Activated CD8-positive, alpha-beta memory T cell treated with anti-CD3 and anti-CD28 coated beads, Interleukin-2, amount 10 ng/mL, durations not matched to agents 7 days and 5 days (primary cell): ENCODE measurements around the gene RPS6KA1. TPM values are rescaled to one million over a fixed set of nuclear protein-coding genes. Genes with fewer than 3 reads are reported as not detected.
"Not testable (repeated sequence)": the region's sequence is repeated elsewhere in the genome, so short reads cannot be mapped to it uniquely, and the experiment has no call there.

ENCODE experiments used
- ATAC-seq: fragments of 150-1000 bp; cut with Tn5 transposase; one replicate; pipeline ENCODE4 v1.10.0; 2021; ENCODE audit warnings: moderate library complexity
- CTCF ChIA-PET: fragments of 350-600 bp; sonication (Branson Sonifier 250); formaldehyde crosslinking; loops from one replicate; lab custom pipeline; 2021; ENCODE audit warnings: antibody characterized with exemption; lab: Charles Lee
- DNase-seq: peaks from one replicate; pipeline ENCODE4 v3.0.0-alpha.2; 2020
- H3K27ac Mint-ChIP-seq: one replicate; pipeline ENCODE4 v1.8.0; 2021; ENCODE audit warnings: mild to moderate bottlenecking, mixed read lengths
- H3K27me3 Mint-ChIP-seq: one replicate; pipeline ENCODE4 v1.8.0; 2021; ENCODE audit warnings: mixed read lengths
- H3K36me3 Mint-ChIP-seq: one replicate; pipeline ENCODE4 v1.8.0; 2021; ENCODE audit warnings: mild to moderate bottlenecking, mixed read lengths
- H3K4me1 Mint-ChIP-seq: one replicate; pipeline ENCODE4 v1.8.0; 2021; ENCODE audit warnings: mixed read lengths
- H3K4me3 Mint-ChIP-seq: one replicate; pipeline ENCODE4 v1.8.0; 2021; ENCODE audit warnings: mild to moderate bottlenecking, moderate library complexity, mixed read lengths
- H3K9me3 Mint-ChIP-seq: one replicate; pipeline ENCODE4 v1.8.0; 2022; ENCODE audit warnings: low read depth, mixed read lengths
- total RNA-seq, 2 experiments: library from RNA; stranded (reverse); gene quantifications; one replicate each; pipeline ENCODE4 v1.2.3, GENCODE V29; 2021

Gene RPS6KA1
- total RNA-seq, 2 experiments from 2014 or later, result 158 to 181 TPM

DNA sequence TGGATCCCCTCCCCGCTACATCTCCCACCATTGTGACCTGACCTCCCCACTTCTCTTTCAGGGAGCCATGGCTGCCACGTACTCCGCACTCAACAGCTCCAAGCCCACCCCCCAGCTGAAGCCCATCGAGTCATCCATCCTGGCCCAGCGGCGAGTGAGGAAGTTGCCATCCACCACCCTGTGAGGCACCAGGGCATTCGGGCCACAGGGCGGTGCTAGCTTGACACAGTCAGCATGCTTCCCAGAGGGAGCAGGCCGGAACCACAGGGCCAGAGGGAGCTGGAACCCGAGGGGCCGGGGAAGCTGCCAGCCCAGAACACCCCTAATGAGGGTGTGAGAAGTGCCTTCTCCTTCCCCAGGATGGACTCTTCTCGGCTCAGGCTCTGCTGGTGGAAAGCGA lies 44.5 kb downstream of the RPS6KA1 start:
- CTCF ChIA-PET, result no interaction called here
- DNase-seq (no peak), ATAC-seq (no peak)
- no peak overlapping the region for H3K27ac Mint-ChIP-seq
- peaks cover 48% of the 10 kb centered on the region for H3K36me3 Mint-ChIP-seq
- peaks cover 51% of the 10 kb centered on the region for H3K4me1 Mint-ChIP-seq
- H3K4me3 Mint-ChIP-seq, result no peak overlapping the region
- no peaks in the 10 kb centered on the region for H3K9me3 Mint-ChIP-seq
- no peaks in the 10 kb centered on the region for H3K27me3 Mint-ChIP-seq

- CTCF ChIA-PET, result interaction anchor here (2.4 kb wide), 1 partner anchor 36 kb away, joined by 8 read pairs; no protein-coding TSS in a partner anchor
- no peaks in the 10 kb centered on the region for H3K27me3 Mint-ChIP-seq
- peaks cover 40% of the 10 kb centered on the region for H3K36me3 Mint-ChIP-seq
- ATAC-seq (no peak), DNase-seq (no peak)
- H3K4me3 Mint-ChIP-seq, result no peak overlapping the region
- no peak overlapping the region for H3K27ac Mint-ChIP-seq
- H3K9me3 Mint-ChIP-seq, result no peaks in the 10 kb centered on the region
- peaks cover 49% of the 10 kb centered on the region for H3K4me1 Mint-ChIP-seq
Observed at GRCh38 chr1:26574719-26575251, 45.2 kb downstream of the RPS6KA1 start.

- Mint-ChIP-seq H3K36me3 (peaks cover 36% of the 10 kb centered on the region), H3K27me3 (no peaks in the 10 kb centered on the region), H3K4me3 (no peak overlapping the region), H3K27ac (no peak overlapping the region), H3K4me1 (peaks cover 49% of the 10 kb centered on the region), H3K9me3 (no peaks in the 10 kb centered on the region)
- no peak for ATAC-seq
- CTCF ChIA-PET, result interaction anchor here (2.4 kb wide), 1 partner anchor 37 kb away, joined by 8 read pairs; no protein-coding TSS in a partner anchor
- DNase-seq, result no peak
Observed at GRCh38 chr1:26575348-26575747, 45.8 kb downstream of the RPS6KA1 start.

DNA sequence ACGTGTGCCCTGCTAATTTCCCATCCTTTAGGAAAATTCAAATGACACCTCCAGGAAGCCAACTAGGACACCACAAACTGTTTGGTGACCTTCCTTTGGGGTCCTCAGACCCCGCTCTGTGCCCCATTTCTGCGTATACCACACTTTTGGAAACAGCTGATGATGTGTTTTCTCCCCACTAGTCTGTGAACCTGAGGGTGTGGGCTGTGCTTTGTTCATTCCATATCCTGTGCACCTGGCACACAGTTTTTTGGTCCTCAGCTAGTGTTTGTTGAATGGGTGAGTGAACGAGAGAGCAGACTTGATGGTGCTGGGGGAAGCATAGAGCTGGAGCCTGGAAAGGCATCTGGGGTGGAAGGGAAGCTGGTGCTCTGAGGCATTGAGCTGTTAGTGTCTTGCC lies 48.6 kb downstream of the RPS6KA1 start:
- H3K9me3 Mint-ChIP-seq, result no peaks in the 10 kb centered on the region
- H3K4me1 Mint-ChIP-seq, result peaks cover 59% of the 10 kb centered on the region
- no peaks in the 10 kb centered on the region for H3K27me3 Mint-ChIP-seq
- H3K4me3 Mint-ChIP-seq, result no peak overlapping the region
- CTCF ChIA-PET, result interaction anchor here (0.8 to 1.7 kb wide), 6 partner anchors 16 to 309 kb away, joined by 3 to 4 read pairs (median 3); no protein-coding TSS in a partner anchor
- H3K27ac Mint-ChIP-seq, result no peak overlapping the region
- ATAC-seq, result no peak
- no peak for DNase-seq
- peaks cover 18% of the 10 kb centered on the region for H3K36me3 Mint-ChIP-seq

DNA sequence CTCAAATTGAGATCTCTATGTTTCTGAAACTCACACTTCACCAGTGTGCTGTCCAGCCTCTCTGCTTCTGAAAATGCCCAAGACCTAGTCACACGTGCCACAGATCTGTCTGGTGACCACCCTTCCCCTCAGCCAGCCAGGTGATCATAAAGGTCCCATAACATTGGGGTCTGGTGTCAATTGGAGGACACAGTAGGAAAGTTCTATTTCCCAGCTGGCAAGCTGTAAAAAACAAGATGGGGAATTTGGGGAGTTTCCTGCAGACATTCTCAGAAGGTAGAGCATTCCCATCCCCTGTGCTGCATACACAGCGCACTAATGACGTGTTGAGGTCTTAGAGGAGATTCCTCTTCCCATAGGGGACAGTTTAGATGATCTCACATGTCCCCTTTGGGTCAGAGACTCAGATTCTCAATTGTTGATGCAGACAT lies 50.1 kb downstream of the RPS6KA1 start:
- Mint-ChIP-seq H3K9me3 (no peaks in the 10 kb centered on the region), H3K4me1 (peaks cover 57% of the 10 kb centered on the region), H3K4me3 (no peak overlapping the region), H3K27ac (no peak overlapping the region), H3K36me3 (peaks cover 9% of the 10 kb centered on the region), H3K27me3 (no peaks in the 10 kb centered on the region)
- CTCF ChIA-PET, result interaction anchor here (0.6 to 1.7 kb wide), 3 partner anchors 11 to 244 kb away, joined by 3 to 4 read pairs (median 3); no protein-coding TSS in a partner anchor
- no peak for DNase-seq
- no peak for ATAC-seq

GRCh38 chr1:26580116-26580515 lies 50.6 kb downstream of the RPS6KA1 start:
- Mint-ChIP-seq H3K36me3 (peaks cover 6% of the 10 kb centered on the region), H3K9me3 (no peaks in the 10 kb centered on the region), H3K27ac (no peak overlapping the region), H3K4me3 (no peak overlapping the region), H3K27me3 (no peaks in the 10 kb centered on the region), H3K4me1 (peaks cover 53% of the 10 kb centered on the region)
- CTCF ChIA-PET, result interaction anchor here (0.6 to 0.8 kb wide), 3 partner anchors 40 to 244 kb away, joined by 3 read pairs; no protein-coding TSS in a partner anchor
- ATAC-seq (no peak), DNase-seq (no peak)

- CTCF ChIA-PET, result interaction anchor here (1.1 kb wide), 1 partner anchor 21 kb away, joined by 5 read pairs; no protein-coding TSS in a partner anchor
- no peaks in the 10 kb centered on the region for H3K27me3 Mint-ChIP-seq
- no peaks in the 10 kb centered on the region for H3K9me3 Mint-ChIP-seq
- DNase-seq (no peak), ATAC-seq (no peak)
- peak overlapping the region; percentile 34 for H3K27ac Mint-ChIP-seq
- no peak overlapping the region for H3K4me3 Mint-ChIP-seq
- H3K36me3 Mint-ChIP-seq, result peaks cover under 1% of the 10 kb centered on the region
- H3K4me1 Mint-ChIP-seq, result peaks cover 45% of the 10 kb centered on the region
Observed at GRCh38 chr1:26581287-26581651, 51.7 kb downstream of the RPS6KA1 start.

DNA sequence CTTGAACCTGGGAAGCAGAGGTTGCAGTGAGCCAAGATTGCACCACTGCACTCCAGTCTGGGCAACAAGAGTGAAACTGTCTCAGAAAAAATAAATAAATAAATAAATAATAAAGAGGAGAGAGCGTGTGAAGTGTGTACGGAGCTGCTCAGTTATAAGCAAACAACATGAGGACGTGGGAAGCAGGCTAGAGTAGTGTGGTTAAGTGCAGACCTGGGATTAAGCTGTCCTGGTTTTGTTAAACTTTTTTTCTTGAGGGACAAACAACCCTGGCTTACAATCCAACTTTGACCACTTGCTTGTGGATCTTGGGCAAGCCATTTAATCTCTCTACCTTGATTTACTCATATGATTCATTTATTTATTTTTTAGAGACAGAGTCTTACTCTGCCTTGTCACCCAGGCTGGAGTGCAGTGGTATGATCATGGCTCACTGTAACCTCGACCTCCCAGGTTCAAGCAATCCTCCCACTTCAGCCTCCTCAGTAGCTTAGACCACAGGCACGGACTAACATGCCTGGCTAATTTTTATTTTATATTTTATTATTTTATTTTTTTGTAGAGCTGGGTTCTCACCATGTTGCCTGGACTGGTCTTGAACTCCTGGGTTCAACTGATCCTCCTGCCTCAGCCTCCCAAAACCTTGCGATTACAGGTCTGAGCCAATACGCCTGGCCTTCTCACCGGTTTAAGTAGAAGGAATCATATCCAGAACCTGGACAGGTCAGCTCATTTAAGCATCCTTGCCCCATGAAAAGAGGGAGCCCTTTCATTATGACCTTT lies 52.7 kb downstream of the RPS6KA1 start:
- H3K27me3 Mint-ChIP-seq, result no peaks in the 10 kb centered on the region
- CTCF ChIA-PET, result interaction anchor here (1.0 to 1.9 kb wide), 9 partner anchors 13 to 283 kb away, joined by 3 to 7 read pairs (median 4); no protein-coding TSS in a partner anchor
- H3K4me1 Mint-ChIP-seq, result peaks cover 43% of the 10 kb centered on the region
- H3K27ac Mint-ChIP-seq, result peak overlapping the region; percentile 61
- H3K9me3 Mint-ChIP-seq, result no peaks in the 10 kb centered on the region
- H3K4me3 Mint-ChIP-seq, result no peak overlapping the region
- ATAC-seq (no peak), DNase-seq (no peak)
- no peaks in the 10 kb centered on the region for H3K36me3 Mint-ChIP-seq

GRCh38 chr1:26582836-26583460 lies 53.4 kb downstream of the RPS6KA1 start:
- CTCF ChIA-PET, result interaction anchor here (1.0 to 2.2 kb wide), 9 partner anchors 12 to 282 kb away, joined by 3 to 8 read pairs (median 6); no protein-coding TSS in a partner anchor
- Mint-ChIP-seq H3K27ac (peak overlapping the region; percentile 61), H3K4me3 (no peak overlapping the region), H3K36me3 (no peaks in the 10 kb centered on the region), H3K27me3 (no peaks in the 10 kb centered on the region), H3K4me1 (peaks cover 38% of the 10 kb centered on the region), H3K9me3 (no peaks in the 10 kb centered on the region)
- DNase-seq (peak; percentile 84), ATAC-seq (peak; percentile 77)

GRCh38 chr1:26583646-26584485 lies 54.3 kb downstream of the RPS6KA1 start:
- H3K9me3 Mint-ChIP-seq, result no peaks in the 10 kb centered on the region
- H3K4me3 Mint-ChIP-seq, result no peak overlapping the region
- ATAC-seq, result no peak
- CTCF ChIA-PET, result interaction anchor here (0.8 to 2.2 kb wide), 6 partner anchors 11 to 281 kb away, joined by 3 to 8 read pairs (median 3); no protein-coding TSS in a partner anchor
- no peak overlapping the region for H3K27ac Mint-ChIP-seq
- no peaks in the 10 kb centered on the region for H3K36me3 Mint-ChIP-seq
- peak; percentile 53 for DNase-seq
- H3K27me3 Mint-ChIP-seq, result no peaks in the 10 kb centered on the region
- H3K4me1 Mint-ChIP-seq, result peaks cover 34% of the 10 kb centered on the region

DNA sequence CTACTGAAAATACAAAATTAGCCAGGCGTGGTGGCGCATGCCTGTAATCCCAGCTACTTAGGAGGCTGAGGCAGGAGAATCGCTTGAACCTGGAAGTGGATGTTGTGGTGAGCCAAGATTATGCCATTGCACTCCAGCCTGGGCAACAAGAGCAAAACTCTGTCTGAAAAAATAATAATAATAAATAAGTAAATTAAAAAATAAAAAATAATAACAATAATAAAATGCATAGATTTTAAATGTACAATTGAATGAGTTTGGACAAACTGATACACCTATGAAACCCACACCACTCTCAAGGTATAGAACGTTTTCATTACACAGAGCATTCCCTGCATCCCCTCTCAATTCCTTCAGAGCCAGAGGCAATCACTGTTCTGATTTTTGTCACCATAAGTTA lies 55.0 kb downstream of the RPS6KA1 start:
- not testable (repeated sequence) for H3K27ac Mint-ChIP-seq, H3K27me3 Mint-ChIP-seq, H3K4me3 Mint-ChIP-seq, H3K36me3 Mint-ChIP-seq, H3K9me3 Mint-ChIP-seq, DNase-seq, ATAC-seq
- H3K4me1 Mint-ChIP-seq, result peaks cover 31% of the 10 kb centered on the region
- CTCF ChIA-PET, result interaction anchor here (1.1 to 2.2 kb wide), 3 partner anchors 44 to 205 kb away, joined by 3 to 8 read pairs (median 3); no protein-coding TSS in a partner anchor

DNA sequence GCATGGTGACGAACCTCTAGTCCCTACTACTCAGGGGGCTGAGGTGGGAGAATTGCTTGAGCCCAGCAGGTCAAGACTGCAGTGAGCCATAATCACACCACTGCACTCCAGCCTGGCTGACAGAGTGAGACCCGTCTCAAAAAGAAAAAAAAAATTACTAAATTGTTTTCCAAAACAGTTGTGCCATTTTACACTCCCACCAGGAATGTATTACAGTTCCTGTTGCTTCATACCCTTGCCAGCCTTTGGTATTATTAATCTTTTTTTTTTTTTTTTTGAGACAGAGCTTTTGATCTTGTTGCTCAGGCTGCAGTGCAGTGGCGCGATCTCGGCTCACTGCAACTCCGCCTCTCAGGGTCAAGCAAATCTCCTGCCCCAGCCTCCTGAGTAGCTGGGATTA lies 55.9 kb downstream of the RPS6KA1 start:
- Mint-ChIP-seq H3K27me3 (no peaks in the 10 kb centered on the region), H3K27ac (no peak overlapping the region), H3K4me1 (peaks cover 24% of the 10 kb centered on the region), H3K36me3 (no peaks in the 10 kb centered on the region), H3K9me3 (no peaks in the 10 kb centered on the region), H3K4me3 (no peak overlapping the region)
- no peak for DNase-seq
- no peak for ATAC-seq
- CTCF ChIA-PET, result interaction anchor here (1.2 to 2.2 kb wide), 2 partner anchors 17 to 204 kb away, joined by 4 to 8 read pairs; no protein-coding TSS in a partner anchor
